Activated CD4-positive, alpha-beta T cell treated with anti-CD3 and anti-CD28 coated beads for 36 hours (primary cell): ENCODE data around the gene SORCS1. TPM values are rescaled to one million over a fixed set of nuclear protein-coding genes. Genes with fewer than 3 reads are reported as not detected.

Source experiments
- ATAC-seq: fragments of 200-7000 bp; cut with Tn5 transposase; one replicate; pipeline ENCODE4 v1.10.0; 2021; ENCODE audit warnings: mild to moderate bottlenecking, moderate library complexity
- CTCF ChIA-PET: fragments of 350-600 bp; sonication (Branson Sonifier 250); formaldehyde crosslinking; loops from one replicate; lab custom pipeline; 2021; ENCODE audit warnings: antibody characterized with exemption; lab: Charles Lee
- POLR2A ChIA-PET: fragments of 350-600 bp; sonication (Branson Sonifier 250); formaldehyde crosslinking; loops from one replicate; lab custom pipeline; 2021; ENCODE audit warnings: antibody characterized with exemption, inconsistent platforms; lab: Charles Lee
- DNase-seq: peaks from one replicate; pipeline ENCODE4 v3.0.0-alpha.2; 2020
- H3K27ac Mint-ChIP-seq: one replicate; pipeline ENCODE4 v1.8.0; 2021; ENCODE audit warnings: mixed read lengths
- H3K27me3 Mint-ChIP-seq: one replicate; pipeline ENCODE4 v1.8.0; 2021; ENCODE audit warnings: mixed read lengths
- H3K36me3 Mint-ChIP-seq: one replicate; pipeline ENCODE4 v1.8.0; 2021; ENCODE audit warnings: low read depth, mixed read lengths
- H3K4me1 Mint-ChIP-seq: one replicate; pipeline ENCODE4 v1.8.0; 2021; ENCODE audit warnings: mixed read lengths
- H3K4me3 Mint-ChIP-seq: one replicate; pipeline ENCODE4 v1.8.0; 2021; ENCODE audit warnings: mild to moderate bottlenecking, moderate library complexity, mixed read lengths
- H3K9me3 Mint-ChIP-seq: one replicate; pipeline ENCODE4 v1.8.0; 2021; ENCODE audit warnings: low read depth, mixed read lengths
- intact Hi-C, 2 experiments: fragments of 100-400 bp; cut with DNase I in 1 of 2; cut with micrococcal nuclease in 1 of 2; formaldehyde crosslinking; loops; one replicate each; pipeline versions ENCODE4 v1.14.2 to v1.15.1; 2022 to 2024; cut with DNase I, micrococcal nuclease
- total RNA-seq, 2 experiments: library from RNA; stranded (reverse); gene quantifications; one replicate each; pipeline ENCODE4 v1.2.3, GENCODE V29; 2021

Gene SORCS1
- total RNA-seq, 2 experiments from 2014 or later: not detected

DNA sequence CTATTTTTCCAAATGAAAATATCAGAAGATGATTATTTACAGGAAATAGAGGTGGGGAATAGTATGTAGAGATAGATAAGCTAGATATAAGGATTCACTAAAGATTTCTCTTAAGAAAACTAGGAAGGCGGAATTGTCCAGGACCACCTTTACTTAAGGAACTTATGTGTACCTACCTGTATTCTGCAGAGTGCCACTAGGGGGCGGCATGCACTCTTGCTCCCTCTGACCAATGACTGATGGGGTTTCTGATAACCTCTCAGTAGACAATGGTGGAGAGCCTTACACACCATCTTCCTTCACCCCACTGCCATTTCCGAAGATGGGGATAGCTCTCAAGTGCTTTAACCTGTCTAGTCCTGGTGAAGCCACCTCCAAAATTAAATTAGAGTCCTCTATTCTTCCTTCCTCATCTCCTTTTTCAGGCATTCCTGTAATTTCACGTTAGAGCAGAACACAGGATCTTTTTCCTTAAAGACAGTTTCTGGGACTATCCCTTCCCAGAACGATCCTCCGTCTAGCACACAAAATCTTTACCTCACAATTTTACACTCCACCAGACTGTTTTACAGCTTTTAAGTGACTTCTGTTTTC lies 453.1 kb downstream of the SORCS1 start:
- Mint-ChIP-seq H3K27me3 (peaks cover 2% of the 10 kb centered on the region), H3K4me3 (no peak overlapping the region), H3K27ac (no peak overlapping the region), H3K36me3 (no peaks in the 10 kb centered on the region), H3K4me1 (no peaks in the 10 kb centered on the region), H3K9me3 (no peaks in the 10 kb centered on the region)
- no peak for ATAC-seq
- peak; percentile 72 for DNase-seq
- ChIA-PET POLR2A (no interaction called here), CTCF (interaction anchor here (0.5 to 1.9 kb wide), 4 partner anchors 10 to 759 kb away, joined by 3 to 5 read pairs (median 4); no protein-coding TSS in a partner anchor)
- intact Hi-C loops: loop anchor here in 1 of 2 experiments (10.0 kb wide), 1 partner anchor 1103 kb away; no protein-coding TSS in a partner anchor

DNA sequence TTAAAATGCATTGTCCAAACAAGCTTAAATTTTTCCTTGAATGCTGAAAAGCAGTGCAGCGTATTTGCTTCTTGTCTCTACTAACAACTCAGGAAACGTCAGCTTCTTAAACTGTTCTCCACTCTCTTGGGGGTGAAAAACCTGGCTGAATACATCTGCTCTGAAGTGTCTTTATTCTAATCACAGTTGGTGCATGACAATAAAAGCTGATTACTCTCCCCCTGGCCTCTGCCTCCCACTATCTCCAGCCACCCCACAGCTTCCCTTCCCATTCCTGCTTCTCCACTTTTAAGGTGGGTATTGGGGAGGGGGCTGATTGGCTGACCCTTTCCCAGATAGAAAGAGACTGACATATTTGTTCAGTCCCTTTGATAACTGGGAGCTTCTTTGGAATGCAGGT lies 456.0 kb downstream of the SORCS1 start:
- no peak for DNase-seq
- H3K27me3 Mint-ChIP-seq: peaks cover 2% of the 10 kb centered on the region
- no peak overlapping the region for H3K27ac Mint-ChIP-seq
- no peak for ATAC-seq
- intact Hi-C loops: loop anchor here (2.0 to 10.0 kb wide), 2 partner anchors 1836 kb away; no protein-coding TSS in a partner anchor
- ChIA-PET POLR2A (no interaction called here), CTCF (interaction anchor here (0.9 kb wide), 1 partner anchor 9 kb away, joined by 4 read pairs; no protein-coding TSS in a partner anchor)
- H3K36me3 Mint-ChIP-seq: no peaks in the 10 kb centered on the region
- H3K4me1 Mint-ChIP-seq: no peaks in the 10 kb centered on the region
- no peak overlapping the region for H3K4me3 Mint-ChIP-seq
- H3K9me3 Mint-ChIP-seq: no peaks in the 10 kb centered on the region

DNA sequence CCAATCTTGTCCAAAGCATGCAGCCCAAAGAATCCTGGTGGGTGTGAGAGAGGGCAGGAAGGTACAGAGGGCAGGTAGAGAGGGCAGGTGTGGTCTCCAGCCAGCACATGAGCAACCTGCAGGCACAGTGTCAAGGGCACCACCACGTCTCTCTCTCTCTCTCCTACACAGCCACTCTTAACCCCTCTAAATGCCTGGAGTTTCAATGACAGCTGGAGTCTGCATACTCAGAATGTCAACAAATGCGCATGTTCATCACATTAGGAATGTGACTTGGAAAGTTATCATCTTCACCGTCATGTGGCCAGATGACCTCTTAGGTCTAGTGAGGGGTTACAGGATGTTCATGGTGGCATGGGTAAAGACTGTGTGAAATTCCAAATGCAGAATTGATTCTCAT lies 456.8 kb downstream of the SORCS1 start:
- ATAC-seq (no peak), DNase-seq (no peak)
- Mint-ChIP-seq H3K9me3 (no peaks in the 10 kb centered on the region), H3K4me3 (no peak overlapping the region), H3K27ac (no peak overlapping the region), H3K27me3 (peaks cover 2% of the 10 kb centered on the region), H3K36me3 (no peaks in the 10 kb centered on the region), H3K4me1 (no peaks in the 10 kb centered on the region)
- intact Hi-C loops: loop anchor here (2.0 to 10.0 kb wide), 2 partner anchors 1837 kb away; no protein-coding TSS in a partner anchor
- CTCF ChIA-PET: no interaction called here
- POLR2A ChIA-PET: no interaction called here

GRCh38 chr10:106706127-106706526 lies 458.4 kb downstream of the SORCS1 start:
- no peaks in the 10 kb centered on the region for H3K36me3 Mint-ChIP-seq
- peaks cover 4% of the 10 kb centered on the region for H3K27me3 Mint-ChIP-seq
- ChIA-PET POLR2A (no interaction called here), CTCF (interaction anchor here (0.5 to 1.8 kb wide), 8 partner anchors 10 to 181 kb away, joined by 3 to 6 read pairs (median 3); no protein-coding TSS in a partner anchor)
- ATAC-seq (no peak), DNase-seq (no peak)
- no peak overlapping the region for H3K4me3 Mint-ChIP-seq
- no peak overlapping the region for H3K27ac Mint-ChIP-seq
- no peaks in the 10 kb centered on the region for H3K4me1 Mint-ChIP-seq
- no peaks in the 10 kb centered on the region for H3K9me3 Mint-ChIP-seq
- intact Hi-C loops: loop anchor here in 1 of 2 experiments (10.0 kb wide), 1 partner anchor 1839 kb away; no protein-coding TSS in a partner anchor

DNA sequence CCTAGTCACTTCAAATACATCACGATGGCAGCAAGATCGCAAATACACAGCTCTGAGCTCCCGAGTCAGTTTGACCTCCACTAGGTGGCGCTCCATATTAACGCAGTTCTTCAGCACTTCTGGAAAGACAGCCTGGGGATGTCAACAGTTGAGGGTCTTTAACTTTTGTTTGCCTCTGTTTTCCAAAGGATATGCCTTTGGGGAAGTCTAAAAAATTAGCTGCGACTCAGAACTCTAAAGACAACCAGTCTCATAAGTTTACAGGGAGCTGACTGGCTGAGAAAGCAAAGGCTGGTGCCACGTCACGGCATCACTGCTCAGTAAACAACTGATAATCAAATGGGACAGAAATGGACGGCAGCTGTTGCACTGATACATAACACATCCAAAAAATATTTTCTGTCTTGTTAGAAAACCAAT lies 458.8 kb downstream of the SORCS1 start:
- ChIA-PET POLR2A (no interaction called here), CTCF (interaction anchor here (0.5 to 1.8 kb wide), 11 partner anchors 8 to 181 kb away, joined by 3 to 6 read pairs (median 3); no protein-coding TSS in a partner anchor)
- Mint-ChIP-seq H3K4me1 (no peaks in the 10 kb centered on the region), H3K4me3 (no peak overlapping the region), H3K27ac (no peak overlapping the region), H3K36me3 (no peaks in the 10 kb centered on the region), H3K9me3 (no peaks in the 10 kb centered on the region), H3K27me3 (peaks cover 4% of the 10 kb centered on the region)
- intact Hi-C loops: loop anchor here in 1 of 2 experiments (10.0 kb wide), 1 partner anchor 1839 kb away; no protein-coding TSS in a partner anchor
- DNase-seq (peak; percentile 63), ATAC-seq (peak; percentile 33)

DNA sequence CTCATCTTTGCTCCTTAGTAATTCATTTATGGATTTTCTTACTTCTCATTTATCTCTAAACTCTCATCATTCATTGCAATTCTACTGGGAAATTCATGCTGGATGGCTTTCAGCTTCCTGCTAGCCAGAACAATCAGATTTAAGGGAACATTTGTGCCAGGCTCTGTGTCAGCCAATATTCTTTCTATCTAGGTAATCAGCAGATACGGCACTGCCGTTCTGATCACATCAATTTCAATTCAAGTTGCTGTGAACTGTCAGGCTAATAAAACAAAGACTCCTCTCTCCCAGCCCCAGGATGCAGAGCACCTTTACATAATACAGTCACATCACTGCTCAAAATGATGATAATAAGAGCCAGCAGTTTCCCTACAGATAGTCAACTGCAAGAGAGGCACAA lies 468.3 kb downstream of the SORCS1 start:
- H3K9me3 Mint-ChIP-seq: no peaks in the 10 kb centered on the region
- ChIA-PET POLR2A (no interaction called here), CTCF (interaction anchor here (1.2 kb wide), 1 partner anchor 9 kb away, joined by 5 read pairs; no protein-coding TSS in a partner anchor)
- no peak overlapping the region for H3K27ac Mint-ChIP-seq
- no peaks in the 10 kb centered on the region for H3K27me3 Mint-ChIP-seq
- H3K36me3 Mint-ChIP-seq: no peaks in the 10 kb centered on the region
- DNase-seq (no peak), ATAC-seq (no peak)
- no peak overlapping the region for H3K4me3 Mint-ChIP-seq
- intact Hi-C loops: no loop called here
- H3K4me1 Mint-ChIP-seq: no peaks in the 10 kb centered on the region

DNA sequence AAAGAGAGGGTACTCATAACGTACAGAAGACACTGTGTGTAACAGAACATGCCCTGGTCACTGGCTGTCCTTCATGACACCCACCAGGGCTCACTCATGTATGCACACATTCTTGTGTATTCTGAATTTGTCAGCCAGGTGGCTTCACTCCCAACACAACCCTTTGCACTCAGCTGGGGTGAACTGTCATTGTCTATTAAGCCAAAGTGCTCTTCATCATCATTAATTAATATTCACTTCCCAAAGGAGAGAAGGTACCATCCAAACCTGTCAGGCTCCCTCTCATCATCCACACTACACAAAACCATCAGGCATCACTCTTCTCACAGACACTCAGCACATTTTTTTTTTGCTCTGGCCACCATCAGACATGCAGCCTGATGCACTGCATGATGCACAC lies 469.8 kb downstream of the SORCS1 start:
- no peak for ATAC-seq
- ChIA-PET POLR2A (no interaction called here), CTCF (no interaction called here)
- Mint-ChIP-seq H3K4me1 (no peaks in the 10 kb centered on the region), H3K36me3 (no peaks in the 10 kb centered on the region), H3K27ac (no peak overlapping the region), H3K4me3 (no peak overlapping the region), H3K9me3 (no peaks in the 10 kb centered on the region), H3K27me3 (no peaks in the 10 kb centered on the region)
- DNase-seq: no peak
- intact Hi-C loops: no loop called here

GRCh38 chr10:106682175-106682574 lies 482.3 kb downstream of the SORCS1 start:
- ATAC-seq (no peak), DNase-seq (no peak)
- no peaks in the 10 kb centered on the region for H3K9me3 Mint-ChIP-seq
- no peaks in the 10 kb centered on the region for H3K4me1 Mint-ChIP-seq
- H3K4me3 Mint-ChIP-seq: no peak overlapping the region
- CTCF ChIA-PET: no interaction called here
- H3K36me3 Mint-ChIP-seq: no peaks in the 10 kb centered on the region
- no peaks in the 10 kb centered on the region for H3K27me3 Mint-ChIP-seq
- H3K27ac Mint-ChIP-seq: no peak overlapping the region
- POLR2A ChIA-PET: no interaction called here
- intact Hi-C loops: no loop called here

- intact Hi-C loops: no loop called here
- Mint-ChIP-seq H3K27me3 (no peaks in the 10 kb centered on the region), H3K27ac (no peak overlapping the region), H3K4me1 (no peaks in the 10 kb centered on the region), H3K9me3 (peaks cover 2% of the 10 kb centered on the region), H3K4me3 (no peak overlapping the region), H3K36me3 (no peaks in the 10 kb centered on the region)
- DNase-seq (no peak), ATAC-seq (no peak)
- CTCF ChIA-PET: interaction anchor here (1.1 kb wide), 1 partner anchor 11 kb away, joined by 3 read pairs; no protein-coding TSS in a partner anchor
- POLR2A ChIA-PET: no interaction called here
These were observed 484.4 kb downstream of the SORCS1 start for GRCh38 chr10:106680061-106680460.

DNA sequence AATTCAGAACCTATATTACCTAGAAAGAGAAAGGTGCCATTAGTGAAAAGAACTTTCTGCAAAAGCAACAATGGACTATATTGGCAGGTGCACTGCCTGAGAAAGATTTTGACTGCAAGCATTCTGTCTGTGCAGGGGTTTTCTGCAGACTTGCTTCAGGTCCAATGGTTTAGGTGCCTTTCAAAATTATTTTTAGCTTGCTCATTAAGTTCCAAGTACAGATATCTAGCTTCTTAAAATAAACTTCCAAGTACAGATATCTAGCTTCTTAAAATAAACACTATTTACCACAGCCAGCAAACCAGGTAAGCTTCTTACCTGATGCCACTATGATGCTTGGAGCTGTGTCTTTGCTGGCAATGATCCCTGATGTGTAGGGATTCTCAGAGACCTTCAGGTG lies 485.2 kb downstream of the SORCS1 start:
- H3K27me3 Mint-ChIP-seq: no peaks in the 10 kb centered on the region
- ATAC-seq: no peak
- H3K27ac Mint-ChIP-seq: no peak overlapping the region
- intact Hi-C loops: no loop called here
- H3K9me3 Mint-ChIP-seq: peaks cover 2% of the 10 kb centered on the region
- H3K4me1 Mint-ChIP-seq: no peaks in the 10 kb centered on the region
- ChIA-PET POLR2A (no interaction called here), CTCF (interaction anchor here (1.1 kb wide), 1 partner anchor 10 kb away, joined by 3 read pairs; no protein-coding TSS in a partner anchor)
- no peak for DNase-seq
- H3K36me3 Mint-ChIP-seq: no peaks in the 10 kb centered on the region
- no peak overlapping the region for H3K4me3 Mint-ChIP-seq

- H3K9me3 Mint-ChIP-seq: peaks cover 4% of the 10 kb centered on the region
- no peaks in the 10 kb centered on the region for H3K27me3 Mint-ChIP-seq
- ATAC-seq (no peak), DNase-seq (no peak)
- POLR2A ChIA-PET: no interaction called here
- CTCF ChIA-PET: no interaction called here
- H3K4me3 Mint-ChIP-seq: no peak overlapping the region
- intact Hi-C loops: no loop called here
- H3K4me1 Mint-ChIP-seq: no peaks in the 10 kb centered on the region
- H3K36me3 Mint-ChIP-seq: no peaks in the 10 kb centered on the region
- H3K27ac Mint-ChIP-seq: no peak overlapping the region
These were observed 491.9 kb downstream of the SORCS1 start for GRCh38 chr10:106672517-106673175.
